B cell (primary cell): ENCODE results near the gene CPED1. TPM values are rescaled to one million over a fixed set of nuclear protein-coding genes. Genes with fewer than 3 reads are reported as not detected.

Experiments
- ATAC-seq: fragments of 200-7000 bp; cut with Tn5 transposase; one replicate; pipeline ENCODE4 v1.10.0; 2021; ENCODE audit warnings: low read depth, mild to moderate bottlenecking, moderate number of reproducible peaks, moderate library complexity
- CTCF ChIA-PET: fragments of 350-600 bp; sonication (Branson Sonifier 250); formaldehyde crosslinking; loops from one replicate; lab custom pipeline; 2021; ENCODE audit warnings: antibody characterized with exemption, inconsistent platforms; lab: Charles Lee
- POLR2A ChIA-PET: fragments of 350-600 bp; sonication (Branson Sonifier 250); formaldehyde crosslinking; loops from one replicate; lab custom pipeline; 2021; ENCODE audit warnings: antibody characterized with exemption; lab: Charles Lee
- DNase-seq: peaks from one replicate; pipeline ENCODE4 v3.0.0; 2013
- H2AFZ ChIP-seq: 2 replicates; pipeline ENCODE4 v1.6.1; 2012; ENCODE audit warnings: mild to moderate bottlenecking, low read depth, low read length; ENCODE audit not compliant: insufficient read depth, poor library complexity, severe bottlenecking
- H3K27ac ChIP-seq, 2 donors: 1 replicate in 1 of 2; 2 replicates in 1 of 2; pipeline ENCODE4 v1.5.1; 2012 to 2013; ENCODE audit warnings: low read length in 2 of 2, mild to moderate bottlenecking in 2 of 2, moderate library complexity in 1 of 2
- H3K27me3 ChIP-seq, 4 experiments: fragments of 200-600 bp in 1 of 4; sonication (generic) in 1 of 4; replicated peaks in 1 of 4; 1 replicate in 2 of 4; 2 replicates in 2 of 4; pipeline versions ENCODE4 v1.6.1 to v1.7.0; 2013 to 2016; ENCODE audit warnings: low read length in 3 of 4, mild to moderate bottlenecking in 2 of 4, mixed read lengths in 1 of 4, moderate library complexity in 1 of 4; ENCODE audit not compliant: insufficient read depth in 4 of 4, control insufficient read depth in 3 of 4; ENCODE audit errors: control extremely low read depth in 1 of 4
- H3K36me3 ChIP-seq, 2 experiments: replicated peaks in 1 of 2; 1 replicate in 1 of 2; 2 replicates in 1 of 2; pipeline versions ENCODE4 v1.6.1 to v1.7.1; 2013; ENCODE audit warnings: low read length in 1 of 2; ENCODE audit not compliant: insufficient read depth in 2 of 2, control insufficient read depth in 1 of 2; ENCODE audit errors: control extremely low read depth in 1 of 2, extremely low read depth in 1 of 2
- H3K4me1 ChIP-seq, 2 donors: fragments of 200-600 bp in 1 of 2; sonication (generic) in 1 of 2; 1 replicate in 1 of 2; 2 replicates in 1 of 2; pipeline versions ENCODE4 v1.5.1 to v1.6.1; 2013 to 2017; ENCODE audit warnings: low read length in 2 of 2; ENCODE audit not compliant: control insufficient read depth in 2 of 2, insufficient read depth in 2 of 2
- H3K4me2 ChIP-seq: replicated peaks from 2 replicates; pipeline ENCODE3; 2012; ENCODE audit warnings: mild to moderate bottlenecking, low read depth, low read length; ENCODE audit not compliant: poor library complexity, severe bottlenecking
- H3K4me3 ChIP-seq, 5 experiments: fragments of 200-600 bp in 1 of 5; sonication (generic) in 1 of 5; 1 replicate in 3 of 5; 2 replicates in 2 of 5; pipeline versions ENCODE4 v1.5.1 to v1.7.0; 2011 to 2016; ENCODE audit warnings: low read length in 4 of 5, mild to moderate bottlenecking in 4 of 5, low read depth in 2 of 5, control low read depth in 1 of 5, moderate library complexity in 1 of 5; ENCODE audit not compliant: insufficient read depth in 1 of 5; ENCODE audit errors: control extremely low read depth in 1 of 5, extremely low read depth in 1 of 5
- H3K79me2 ChIP-seq: fragments of 200-600 bp; sonication (generic); one replicate; pipeline ENCODE4 v1.6.0; 2016; ENCODE audit warnings: low read length; ENCODE audit not compliant: control insufficient read depth, insufficient read depth
- H3K9ac ChIP-seq: fragments of 200-600 bp; sonication (generic); 2 replicates; pipeline ENCODE4 v1.6.1; 2017; ENCODE audit warnings: mild to moderate bottlenecking, low read length, moderate library complexity
- H3K9me3 ChIP-seq, 3 donors: one replicate each; pipeline versions ENCODE4 v1.6.1 to v1.7.1; 2013; ENCODE audit warnings: low read length in 2 of 3; ENCODE audit not compliant: control insufficient read depth in 2 of 3, insufficient read depth in 1 of 3; ENCODE audit errors: control extremely low read depth in 1 of 3
- H4K20me1 ChIP-seq: 2 replicates; pipeline ENCODE4 v1.6.0; 2012; ENCODE audit warnings: mild to moderate bottlenecking, low read length; ENCODE audit not compliant: insufficient read depth, control insufficient read depth, poor library complexity, severe bottlenecking
- H3K27ac Mint-ChIP-seq: one replicate; pipeline ENCODE4 v1.8.0; 2021; ENCODE audit warnings: mixed read lengths
- H3K27me3 Mint-ChIP-seq: one replicate; pipeline ENCODE4 v1.8.0; 2021; ENCODE audit warnings: mixed read lengths
- H3K4me1 Mint-ChIP-seq: one replicate; pipeline ENCODE4 v1.8.0; 2021; ENCODE audit warnings: mixed read lengths
- H3K4me3 Mint-ChIP-seq: one replicate; pipeline ENCODE4 v1.8.0; 2021; ENCODE audit warnings: mixed read lengths
- H3K9me3 Mint-ChIP-seq: one replicate; pipeline ENCODE4 v1.8.0; 2022; ENCODE audit warnings: mixed read lengths; ENCODE audit not compliant: insufficient read depth
- EZH2 ChIP-seq: IDR thresholded peaks from 2 replicates; pipeline ENCODE4 v1.6.1; 2012; ENCODE audit warnings: borderline replicate concordance, low read depth, mild to moderate bottlenecking, moderate library complexity, low read length; ENCODE audit not compliant: insufficient read depth, poor library complexity, severe bottlenecking
- WGBS: methylation state at CpG from one replicate; pipeline ENCODE4 v1.1.5; 2013; ENCODE audit warnings: missing lambda C conversion rate; ENCODE audit not compliant: insufficient coverage; 5-methylcytosine and 5-hydroxymethylcytosine counted together
- intact Hi-C: fragments of 100-400 bp; cut with micrococcal nuclease; formaldehyde crosslinking; loops from one replicate; pipeline ENCODE4 v1.10.0; 2022
- polyA plus RNA-seq: library from polyadenylated mRNA; depleted of rRNA; stranded (reverse); fragments of >200 nt; gene quantifications from 2 replicates; pipeline ENCODE4 v1.2.3, GENCODE V29; 2012
- total RNA-seq, 2 donors: library from RNA; stranded (reverse); fragments of 120-200 nt in 1 of 2; gene quantifications; 1 replicate in 1 of 2; 2 replicates in 1 of 2; pipeline versions ENCODE4 v1.2.3 to v1.2.4, GENCODE V29; 2013 to 2022
- TF ChIP-seq, protein P1 (sequence below): fragments of 200-600 bp; IDR thresholded peaks from one replicate; pipeline ENCODE4 v1.8.0; 2022; ENCODE audit warnings: antibody characterized with exemption, mild to moderate bottlenecking

Gene CPED1
- total and polyA plus RNA-seq, 2 donors (not counting 1 experiment from before 2014, with no cell fraction given) = 0.44 to 3.8 TPM

- no peak overlapping the region for H2AFZ ChIP-seq
- no peaks in the 10 kb centered on the region for H3K36me3 ChIP-seq
- ATAC-seq (no peak), DNase-seq (no peak)
- H3K27ac ChIP-seq = no peak overlapping the region
- Mint-ChIP-seq H3K27me3 (peaks cover 3% of the 10 kb centered on the region), H3K9me3 (no peaks in the 10 kb centered on the region), H3K4me1 (no peaks in the 10 kb centered on the region), H3K27ac (no peak overlapping the region), H3K4me3 (no peak overlapping the region)
- CTCF ChIA-PET = interaction anchor here (2.0 kb wide), 1 partner anchor 151 kb away, joined by 8 read pairs; no protein-coding TSS in a partner anchor
- no CpG with 5 or more reads among the region's 1 CpG for WGBS
- H3K9ac ChIP-seq = no peak overlapping the region
- H3K4me1 ChIP-seq = no peaks in the 10 kb centered on the region
- TF ChIP-seq, protein P1, sequence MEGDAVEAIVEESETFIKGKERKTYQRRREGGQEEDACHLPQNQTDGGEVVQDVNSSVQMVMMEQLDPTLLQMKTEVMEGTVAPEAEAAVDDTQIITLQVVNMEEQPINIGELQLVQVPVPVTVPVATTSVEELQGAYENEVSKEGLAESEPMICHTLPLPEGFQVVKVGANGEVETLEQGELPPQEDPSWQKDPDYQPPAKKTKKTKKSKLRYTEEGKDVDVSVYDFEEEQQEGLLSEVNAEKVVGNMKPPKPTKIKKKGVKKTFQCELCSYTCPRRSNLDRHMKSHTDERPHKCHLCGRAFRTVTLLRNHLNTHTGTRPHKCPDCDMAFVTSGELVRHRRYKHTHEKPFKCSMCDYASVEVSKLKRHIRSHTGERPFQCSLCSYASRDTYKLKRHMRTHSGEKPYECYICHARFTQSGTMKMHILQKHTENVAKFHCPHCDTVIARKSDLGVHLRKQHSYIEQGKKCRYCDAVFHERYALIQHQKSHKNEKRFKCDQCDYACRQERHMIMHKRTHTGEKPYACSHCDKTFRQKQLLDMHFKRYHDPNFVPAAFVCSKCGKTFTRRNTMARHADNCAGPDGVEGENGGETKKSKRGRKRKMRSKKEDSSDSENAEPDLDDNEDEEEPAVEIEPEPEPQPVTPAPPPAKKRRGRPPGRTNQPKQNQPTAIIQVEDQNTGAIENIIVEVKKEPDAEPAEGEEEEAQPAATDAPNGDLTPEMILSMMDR = no peak
- TF ChIP-seq EZH2 = no peak
- POLR2A ChIA-PET = no interaction called here
- H3K27me3 ChIP-seq = no peaks in the 10 kb centered on the region
- intact Hi-C loops = no loop called here
- no peaks in the 10 kb centered on the region for H3K79me2 ChIP-seq
- H4K20me1 ChIP-seq = no peaks in the 10 kb centered on the region
- H3K9me3 ChIP-seq = no peaks in the 10 kb centered on the region
- no peak overlapping the region for H3K4me2 ChIP-seq
- H3K4me3 ChIP-seq = no peak overlapping the region
Measured at GRCh38 chr7:120942861-120943260, 45.6 kb upstream of the CPED1 start.

- H3K27me3 ChIP-seq = no peaks in the 10 kb centered on the region
- H3K27ac ChIP-seq = no peak overlapping the region
- H3K4me2 ChIP-seq = no peak overlapping the region
- DNase-seq (no peak), ATAC-seq (no peak)
- H3K79me2 ChIP-seq = no peaks in the 10 kb centered on the region
- H3K9me3 ChIP-seq = no peaks in the 10 kb centered on the region
- H4K20me1 ChIP-seq = no peaks in the 10 kb centered on the region
- peaks cover 5 to 6% of the 10 kb centered on the region in 2 donors for H3K4me1 ChIP-seq
- WGBS = 97% methylated on average over 2 of the region's 6 CpGs
- Mint-ChIP-seq H3K9me3 (no peaks in the 10 kb centered on the region), H3K4me1 (peaks cover 7% of the 10 kb centered on the region), H3K27ac (no peak overlapping the region), H3K4me3 (no peak overlapping the region), H3K27me3 (peaks cover 3% of the 10 kb centered on the region)
- ChIA-PET CTCF (no interaction called here), POLR2A (no interaction called here)
- no peak overlapping the region for H3K9ac ChIP-seq
- intact Hi-C loops = no loop called here
- TF ChIP-seq, protein P1 = no peak
- TF ChIP-seq EZH2 = no peak
- H3K36me3 ChIP-seq = no peaks in the 10 kb centered on the region
- no peak overlapping the region for H3K4me3 ChIP-seq
- no peak overlapping the region for H2AFZ ChIP-seq
Measured at GRCh38 chr7:120944826-120945562, 43.5 kb upstream of the CPED1 start.
